Stimulated activated effector memory CD8-positive, alpha-beta T cell treated with anti-CD3 and anti-CD28 coated beads, Interleukin-12 subunit alpha, Interleukin-12 subunit beta, amount 100 ng/mL, for 72 hours (primary cell): ENCODE results near the gene RBM26.
A peak's percentile ranks its signal among the peaks of the same experiment; 100 is the strongest.
"Not testable (repeated sequence)": the region's sequence is repeated elsewhere in the genome, so short reads cannot be mapped to it uniquely, and the experiment has no call there.

Experiments used
- ATAC-seq: fragments of 150-1000 bp; cut with Tn5 transposase; 2 replicates; pipeline ENCODE4 v1.10.0; 2021
- DNase-seq, 2 donors: peaks; one replicate each; pipeline ENCODE4 v3.0.0; 2021 to 2022; ENCODE audit warnings: low spot score in 2 of 2
- H3K27ac Mint-ChIP-seq: one replicate; pipeline ENCODE4 v1.8.0; 2022; ENCODE audit warnings: mild to moderate bottlenecking, mixed read lengths
- H3K36me3 Mint-ChIP-seq: one replicate; pipeline ENCODE4 v1.8.0; 2022; ENCODE audit warnings: mild to moderate bottlenecking, mixed read lengths
- H3K4me1 Mint-ChIP-seq: one replicate; pipeline ENCODE4 v1.8.0; 2022; ENCODE audit warnings: mixed read lengths
- H3K4me3 Mint-ChIP-seq: one replicate; pipeline ENCODE4 v1.8.0; 2022; ENCODE audit warnings: mild to moderate bottlenecking, mixed read lengths
- H3K9me3 Mint-ChIP-seq: one replicate; pipeline ENCODE4 v1.8.0; 2022; ENCODE audit warnings: mixed read lengths

The RBM26 gene

GRCh38 chr13:79384022-79384610 lies 21.9 kb downstream of the RBM26 start:
- peaks cover 68% of the 10 kb centered on the region for H3K4me1 Mint-ChIP-seq
- H3K4me3 Mint-ChIP-seq: no peak overlapping the region
- H3K9me3 Mint-ChIP-seq: no peaks in the 10 kb centered on the region
- ATAC-seq (no peak), DNase-seq (no peak)
- H3K27ac Mint-ChIP-seq: no peak overlapping the region
- H3K36me3 Mint-ChIP-seq: peaks cover 41% of the 10 kb centered on the region

- H3K36me3 Mint-ChIP-seq: peaks cover 55% of the 10 kb centered on the region
- H3K27ac Mint-ChIP-seq: no peak overlapping the region
- H3K9me3 Mint-ChIP-seq: no peaks in the 10 kb centered on the region
- peaks cover 55% of the 10 kb centered on the region for H3K4me1 Mint-ChIP-seq
- DNase-seq (no peak), ATAC-seq (no peak)
- peak overlapping the region; percentile 33 for H3K4me3 Mint-ChIP-seq
These were observed 23.3 kb downstream of the RBM26 start for GRCh38 chr13:79382545-79383275.

- no peak overlapping the region for H3K4me3 Mint-ChIP-seq
- no peak overlapping the region for H3K27ac Mint-ChIP-seq
- H3K4me1 Mint-ChIP-seq: peaks cover 50% of the 10 kb centered on the region
- ATAC-seq (peak; percentile 54), DNase-seq (no peak)
- H3K36me3 Mint-ChIP-seq: peaks cover 65% of the 10 kb centered on the region
- no peaks in the 10 kb centered on the region for H3K9me3 Mint-ChIP-seq
These were observed 25.1 kb downstream of the RBM26 start for GRCh38 chr13:79380997-79381396.

GRCh38 chr13:79379274-79379673 lies 26.8 kb downstream of the RBM26 start:
- no peaks in the 10 kb centered on the region for H3K9me3 Mint-ChIP-seq
- no peak for DNase-seq
- peaks cover 41% of the 10 kb centered on the region for H3K4me1 Mint-ChIP-seq
- peak overlapping the region; percentile 47 for H3K27ac Mint-ChIP-seq
- ATAC-seq: no peak
- H3K4me3 Mint-ChIP-seq: no peak overlapping the region
- H3K36me3 Mint-ChIP-seq: peaks cover 75% of the 10 kb centered on the region

GRCh38 chr13:79376843-79377242 lies 29.2 kb downstream of the RBM26 start:
- peaks cover 74% of the 10 kb centered on the region for H3K36me3 Mint-ChIP-seq

GRCh38 chr13:79374578-79374977 lies 31.5 kb downstream of the RBM26 start:
- Mint-ChIP-seq H3K36me3 (peaks cover 85% of the 10 kb centered on the region), H3K9me3 (no peaks in the 10 kb centered on the region), H3K4me1 (peaks cover 5% of the 10 kb centered on the region), H3K27ac (no peak overlapping the region), H3K4me3 (no peak overlapping the region)
- no peak for ATAC-seq
- DNase-seq: no peak

More at GRCh38 chr13:79376843-79377242, 29.2 kb downstream of the RBM26 start:
- ATAC-seq (no peak), DNase-seq (no peak)
- Mint-ChIP-seq H3K4me3 (no peak overlapping the region), H3K9me3 (no peaks in the 10 kb centered on the region), H3K4me1 (peaks cover 24% of the 10 kb centered on the region), H3K27ac (no peak overlapping the region)

- Mint-ChIP-seq H3K36me3 (peaks cover 85% of the 10 kb centered on the region), H3K4me1 (no peaks in the 10 kb centered on the region), H3K27ac (no peak overlapping the region), H3K9me3 (no peaks in the 10 kb centered on the region), H3K4me3 (no peak overlapping the region)
- ATAC-seq (no peak), DNase-seq (no peak)
These were observed 32.1 kb downstream of the RBM26 start for GRCh38 chr13:79373916-79374315.

GRCh38 chr13:79369226-79369625 lies 36.8 kb downstream of the RBM26 start:
- H3K36me3 Mint-ChIP-seq: peaks cover 88% of the 10 kb centered on the region

GRCh38 chr13:79365981-79366380 lies 40.1 kb downstream of the RBM26 start:
- Mint-ChIP-seq H3K27ac (no peak overlapping the region), H3K4me3 (no peak overlapping the region), H3K36me3 (peaks cover 100% of the 10 kb centered on the region)

More at GRCh38 chr13:79369226-79369625, 36.8 kb downstream of the RBM26 start:
- DNase-seq (no peak), ATAC-seq (no peak)
- Mint-ChIP-seq H3K27ac (no peak overlapping the region), H3K4me1 (no peaks in the 10 kb centered on the region), H3K9me3 (no peaks in the 10 kb centered on the region), H3K4me3 (no peak overlapping the region)

GRCh38 chr13:79361299-79361698 lies 44.8 kb downstream of the RBM26 start:
- H3K27ac Mint-ChIP-seq: peak overlapping the region; percentile 36
- ATAC-seq (no peak), DNase-seq (no peak)
- peaks cover 25% of the 10 kb centered on the region for H3K4me1 Mint-ChIP-seq
- no peak overlapping the region for H3K4me3 Mint-ChIP-seq
- peaks cover 100% of the 10 kb centered on the region for H3K36me3 Mint-ChIP-seq
- H3K9me3 Mint-ChIP-seq: no peaks in the 10 kb centered on the region

More at GRCh38 chr13:79365981-79366380, 40.1 kb downstream of the RBM26 start:
- peaks cover 19% of the 10 kb centered on the region for H3K4me1 Mint-ChIP-seq
- no peak for ATAC-seq
- DNase-seq: no peak
- no peaks in the 10 kb centered on the region for H3K9me3 Mint-ChIP-seq

GRCh38 chr13:79360095-79360494 lies 46.0 kb downstream of the RBM26 start:
- Mint-ChIP-seq H3K27ac (peak overlapping the region; percentile 35), H3K4me1 (peaks cover 25% of the 10 kb centered on the region), H3K9me3 (no peaks in the 10 kb centered on the region), H3K4me3 (no peak overlapping the region), H3K36me3 (peaks cover 100% of the 10 kb centered on the region)
- ATAC-seq (peak; percentile 48), DNase-seq (no peak)

GRCh38 chr13:79359064-79359463 lies 47.0 kb downstream of the RBM26 start:
- H3K4me1 Mint-ChIP-seq: peaks cover 25% of the 10 kb centered on the region
- peaks cover 100% of the 10 kb centered on the region for H3K36me3 Mint-ChIP-seq
- H3K9me3 Mint-ChIP-seq: no peaks in the 10 kb centered on the region
- no peak for ATAC-seq
- no peak overlapping the region for H3K4me3 Mint-ChIP-seq
- DNase-seq: no peak
- H3K27ac Mint-ChIP-seq: no peak overlapping the region

- Mint-ChIP-seq H3K4me1 (no peaks in the 10 kb centered on the region), H3K27ac (no peak overlapping the region), H3K9me3 (no peaks in the 10 kb centered on the region), H3K4me3 (no peak overlapping the region), H3K36me3 (peaks cover 100% of the 10 kb centered on the region)
- DNase-seq (no peak), ATAC-seq (no peak)
These were observed 51.8 kb downstream of the RBM26 start for GRCh38 chr13:79354285-79354684.

- Mint-ChIP-seq H3K4me3 (no peak overlapping the region), H3K4me1 (no peaks in the 10 kb centered on the region), H3K9me3 (no peaks in the 10 kb centered on the region), H3K36me3 (peaks cover 100% of the 10 kb centered on the region), H3K27ac (no peak overlapping the region)
- DNase-seq (no peak), ATAC-seq (no peak)
These were observed 52.4 kb downstream of the RBM26 start for GRCh38 chr13:79353693-79354092.

GRCh38 chr13:79352107-79352506 lies 53.9 kb downstream of the RBM26 start:
- H3K9me3 Mint-ChIP-seq: no peaks in the 10 kb centered on the region
- no peak for ATAC-seq
- peaks cover 97% of the 10 kb centered on the region for H3K36me3 Mint-ChIP-seq
- no peak overlapping the region for H3K27ac Mint-ChIP-seq
- DNase-seq: no peak
- H3K4me3 Mint-ChIP-seq: no peak overlapping the region
- peaks cover 6% of the 10 kb centered on the region for H3K4me1 Mint-ChIP-seq

- not testable (repeated sequence) for H3K9me3 Mint-ChIP-seq, H3K27ac Mint-ChIP-seq, ATAC-seq, DNase-seq, H3K4me3 Mint-ChIP-seq
- Mint-ChIP-seq H3K36me3 (peaks cover 86% of the 10 kb centered on the region), H3K4me1 (peaks cover 14% of the 10 kb centered on the region)
These were observed 56.4 kb downstream of the RBM26 start for GRCh38 chr13:79349608-79350007.
